ENCODE results near the gene GRK1. TPM values are rescaled to one million over a fixed set of nuclear protein-coding genes. Genes with fewer than 3 reads are reported as not detected.

Gene GRK1
- total and polyA plus RNA-seq, 2 of the 8 experiments (the other 6 are each of a cell fraction or from before 2014, with no cell fraction given) = 0.12 TPM; not detected in 1

DNA sequence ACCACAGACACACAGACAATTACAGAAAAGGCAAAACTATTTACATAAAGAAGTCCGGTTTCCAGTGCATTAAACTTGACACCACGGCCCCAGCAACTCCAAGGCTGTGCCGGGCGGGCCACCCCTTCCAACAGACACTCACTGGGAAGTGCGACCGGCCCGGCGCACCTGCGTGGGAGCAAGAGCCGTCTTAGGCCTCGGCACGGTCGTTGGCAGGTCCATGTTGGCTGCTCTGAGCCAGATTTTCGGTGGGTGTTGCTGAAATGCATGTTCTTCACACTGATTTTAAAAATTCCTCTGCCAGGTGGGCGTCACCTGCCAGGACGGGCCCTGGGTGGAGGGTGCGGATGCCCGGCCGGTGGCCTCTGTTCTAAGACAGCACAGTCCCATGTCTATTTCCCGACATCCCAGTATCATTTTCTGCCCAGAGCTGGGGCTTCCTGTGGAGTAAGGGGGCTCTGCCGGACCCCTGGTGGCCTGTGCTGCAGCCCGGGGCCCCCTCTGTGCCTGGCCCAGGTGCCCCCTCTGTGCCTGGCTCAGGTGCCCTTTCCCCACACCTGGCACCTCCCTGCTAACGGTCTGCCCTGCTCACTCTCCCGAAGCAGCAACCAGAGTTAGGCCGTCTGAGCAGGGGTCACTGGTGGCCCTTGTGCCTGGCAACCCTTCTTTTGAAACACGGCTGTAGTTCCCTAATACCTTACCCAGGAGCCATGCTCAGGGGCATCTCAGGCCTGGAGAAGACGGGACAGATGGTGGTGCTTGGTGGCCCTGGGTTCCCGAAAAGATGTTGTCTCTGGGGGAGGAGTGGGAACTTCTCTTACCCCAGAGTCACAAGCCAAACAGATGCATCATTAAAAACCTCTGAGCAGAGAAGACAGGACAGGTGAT, 101.2 kb downstream of the GRK1 start:
- Histone ChIP-seq H4K91ac (replicated peaks; ENCODE audit: insufficient read length, low read length) (no peak overlapping the region), H2BK20ac (ENCODE audit: low read length) (no peak overlapping the region), H2BK15ac (ENCODE audit: low read length) (no peak overlapping the region), H4K8ac (ENCODE audit: extremely low read depth, insufficient read depth, low read length) (no peak overlapping the region), H3K14ac (ENCODE audit: insufficient read length) (no peak overlapping the region), H3K9me3 (ENCODE audit: insufficient read depth in 2 of 2, low read depth in 1 of 2, low read length in 1 of 2) (no peaks in the 10 kb centered on the region), H3K27ac (ENCODE audit: low read depth, low read length) (no peak overlapping the region), H3K56ac (replicated peaks; ENCODE audit: insufficient read length, low read depth, low read length) (no peak overlapping the region), H3K79me2 (ENCODE audit: control insufficient read depth in 1 of 2, insufficient read depth in 2 of 2, low read length in 2 of 2) (no peaks in the 10 kb centered on the region), H4K5ac (ENCODE audit: insufficient read length, low read depth, low read length) (no peak overlapping the region), H2BK5ac (ENCODE audit: low read depth, low read length) (no peak overlapping the region), H3K36me3 (ENCODE audit: control insufficient read depth in 2 of 4, insufficient read depth in 4 of 4, low read length in 3 of 4) (no peaks in the 10 kb centered on the region), H3K23me2 (ENCODE audit: low read depth, low read length) (no peaks in the 10 kb centered on the region), H3K4ac (replicated peaks; ENCODE audit: insufficient read length, low read depth, low read length) (no peak overlapping the region), H3K79me1 (ENCODE audit: low read depth, low read length) (no peaks in the 10 kb centered on the region), H3K23ac (ENCODE audit: insufficient read length) (no peak overlapping the region), H3K9ac (replicated peaks in 1 of 4; ENCODE audit: extremely low read depth in 1 of 4, low read depth in 3 of 4, low read length in 3 of 4) (no peak overlapping the region), H2BK12ac (ENCODE audit: low read depth, low read length) (no peak overlapping the region), H2AFZ (ENCODE audit: low read length) (no peak overlapping the region), H3K4me3 (ENCODE audit: extremely low read depth in 1 of 4, insufficient read depth in 2 of 4, low read depth in 3 of 4, low read length in 4 of 4) (no peak overlapping the region), H3K4me2 (ENCODE audit: insufficient read depth in 1 of 2, low read depth in 2 of 2, low read length in 2 of 2) (no peak overlapping the region), H4K20me1 (replicated peaks in 1 of 2; ENCODE audit: control insufficient read depth in 1 of 2, insufficient read depth in 2 of 2, low read length in 2 of 2) (no peaks in the 10 kb centered on the region), H3K4me1 (replicated peaks in 1 of 4; ENCODE audit: control insufficient read depth in 3 of 4, insufficient read depth in 4 of 4, low read length in 3 of 4) (peaks cover 0 to 6% (median 2%) of the 10 kb centered on the region in 4 experiments; a peak in 2 of 7 replicates), H3K18ac (ENCODE audit: extremely low read depth, low read length) (no peak overlapping the region), H3K27me3 (replicated peaks in 1 of 4; ENCODE audit: control insufficient read depth in 3 of 4, extremely low read depth in 1 of 4, insufficient read depth in 3 of 4, low read length in 3 of 4) (no peaks in the 10 kb centered on the region), H2BK120ac (replicated peaks; ENCODE audit: low read depth, low read length) (no peak overlapping the region), H2AK5ac (ENCODE audit: low read depth, low read length) (no peak overlapping the region)
- ChIA-PET CTCF (ENCODE audit: partially characterized antibody) (interaction anchor here (0.5 to 3.0 kb wide), 3 partner anchors 10 to 165 kb away, joined by 4 to 7 read pairs (median 6); no protein-coding TSS in a partner anchor), POLR2A (ENCODE audit: partially characterized antibody) (no interaction called here)
- DNase-seq (ENCODE audit: low read depth in 1 of 2, low spot score in 2 of 2) = no peak
- FAIRE-seq = no peak
- WGBS, 2 experiments (ENCODE audit: extremely low coverage in 1 of 2, insufficient coverage in 1 of 2, insufficient read length in 1 of 2, insufficient replicate concordance in 2 of 2, low coverage in 1 of 2, low lambda C conversion rate in 2 of 2, missing lambda C conversion rate in 1 of 2) = 92% methylated on average over 28 of the region's 28 CpGs; no CpG with 5 or more reads in 1 of the 2 experiments
- TF ChIP-seq SAP30 (IDR thresholded peaks at IDR 0.05; ENCODE audit: insufficient read depth, insufficient replicate concordance, low read length) = no peak
- TF ChIP-seq POU5F1 (IDR thresholded peaks at IDR 0.05; ENCODE audit: low read depth, low read length) = no peak
- no peak for TF ChIP-seq EP300 (IDR thresholded peaks at IDR 0.05; ENCODE audit: borderline replicate concordance in 1 of 2, low read depth in 2 of 2, low read length in 2 of 2)
- TF ChIP-seq KDM4A (IDR thresholded peaks at IDR 0.05; ENCODE audit: low read depth, low read length, severe bottlenecking) = no peak
- TF ChIP-seq BCL11A (IDR thresholded peaks at IDR 0.05; ENCODE audit: low read depth in 2 of 2, low read length in 2 of 2) = no peak
- TF ChIP-seq RAD21 (IDR thresholded peaks at IDR 0.05 in 1 of 2, conservative IDR thresholded peaks at IDR 0.05 in 1 of 2; ENCODE audit: low read depth in 2 of 2, low read length in 2 of 2) = no peak
- no peak for TF ChIP-seq JUN (IDR thresholded peaks at IDR 0.05; ENCODE audit: low read depth, low read length)
- no peak for TF ChIP-seq TAF1 (IDR thresholded peaks at IDR 0.05; ENCODE audit: low read depth, low read length)
- TF ChIP-seq, protein P1, sequence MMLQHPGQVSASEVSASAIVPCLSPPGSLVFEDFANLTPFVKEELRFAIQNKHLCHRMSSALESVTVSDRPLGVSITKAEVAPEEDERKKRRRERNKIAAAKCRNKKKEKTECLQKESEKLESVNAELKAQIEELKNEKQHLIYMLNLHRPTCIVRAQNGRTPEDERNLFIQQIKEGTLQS (IDR thresholded peaks at IDR 0.05; ENCODE audit: insufficient read depth, low read depth, low read length) = no peak
